Measurements from ENCODE around the gene MSI2.
"Not testable (repeated sequence)": the region's sequence is repeated elsewhere in the genome, so short reads cannot be mapped to it uniquely, and the experiment has no call there.

The MSI2 gene

GRCh38 chr17:57609125-57609877, 353.0 kb downstream of the MSI2 start:
- no peak for FAIRE-seq

DNA sequence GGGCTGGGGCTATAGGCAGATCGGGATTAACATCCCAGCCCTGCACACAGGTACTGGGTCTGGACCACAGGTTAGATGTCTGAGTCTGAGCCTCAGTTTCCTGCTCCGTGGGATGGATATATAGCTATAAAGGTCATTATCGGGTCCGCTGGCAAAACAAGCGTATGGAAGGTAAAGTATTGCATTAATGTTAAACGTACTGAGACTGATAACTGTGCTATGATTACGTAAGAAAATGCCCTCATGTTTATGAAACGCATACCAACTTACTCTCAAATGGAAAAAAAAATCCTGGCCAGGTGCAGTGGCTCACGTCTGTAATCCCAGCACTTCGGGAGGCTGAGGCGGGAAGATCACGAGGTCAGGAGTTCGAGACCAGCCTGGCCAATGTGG, 353.6 kb downstream of the MSI2 start:
- FAIRE-seq, result no peak

- no peak for FAIRE-seq
Measured at GRCh38 chr17:57612202-57613071, 356.1 kb downstream of the MSI2 start.

DNA sequence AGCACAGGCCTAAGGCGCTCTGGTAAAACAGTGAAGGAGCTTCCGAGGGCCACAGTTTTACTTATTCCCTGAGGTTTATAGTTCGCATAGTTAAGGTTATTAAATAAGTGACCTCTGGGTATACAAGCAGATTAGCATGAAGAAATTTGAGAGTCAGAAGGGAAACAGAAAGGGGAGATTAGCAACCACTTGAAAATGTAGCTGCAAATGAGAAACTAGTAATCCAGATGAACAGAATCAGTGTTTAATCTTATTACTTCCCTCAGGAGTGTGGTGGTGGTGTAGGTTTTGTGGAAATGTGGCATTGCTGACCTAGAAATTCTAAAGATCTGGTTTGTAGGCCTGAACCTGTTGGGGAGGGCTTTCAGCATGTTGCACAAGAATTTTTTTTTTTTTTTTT, 358.4 kb downstream of the MSI2 start:
- no peak for FAIRE-seq

GRCh38 chr17:57615836-57616757, 359.8 kb downstream of the MSI2 start:
- no peak for FAIRE-seq

- FAIRE-seq, result no peak
Measured at GRCh38 chr17:57617218-57617617, 360.9 kb downstream of the MSI2 start.

DNA sequence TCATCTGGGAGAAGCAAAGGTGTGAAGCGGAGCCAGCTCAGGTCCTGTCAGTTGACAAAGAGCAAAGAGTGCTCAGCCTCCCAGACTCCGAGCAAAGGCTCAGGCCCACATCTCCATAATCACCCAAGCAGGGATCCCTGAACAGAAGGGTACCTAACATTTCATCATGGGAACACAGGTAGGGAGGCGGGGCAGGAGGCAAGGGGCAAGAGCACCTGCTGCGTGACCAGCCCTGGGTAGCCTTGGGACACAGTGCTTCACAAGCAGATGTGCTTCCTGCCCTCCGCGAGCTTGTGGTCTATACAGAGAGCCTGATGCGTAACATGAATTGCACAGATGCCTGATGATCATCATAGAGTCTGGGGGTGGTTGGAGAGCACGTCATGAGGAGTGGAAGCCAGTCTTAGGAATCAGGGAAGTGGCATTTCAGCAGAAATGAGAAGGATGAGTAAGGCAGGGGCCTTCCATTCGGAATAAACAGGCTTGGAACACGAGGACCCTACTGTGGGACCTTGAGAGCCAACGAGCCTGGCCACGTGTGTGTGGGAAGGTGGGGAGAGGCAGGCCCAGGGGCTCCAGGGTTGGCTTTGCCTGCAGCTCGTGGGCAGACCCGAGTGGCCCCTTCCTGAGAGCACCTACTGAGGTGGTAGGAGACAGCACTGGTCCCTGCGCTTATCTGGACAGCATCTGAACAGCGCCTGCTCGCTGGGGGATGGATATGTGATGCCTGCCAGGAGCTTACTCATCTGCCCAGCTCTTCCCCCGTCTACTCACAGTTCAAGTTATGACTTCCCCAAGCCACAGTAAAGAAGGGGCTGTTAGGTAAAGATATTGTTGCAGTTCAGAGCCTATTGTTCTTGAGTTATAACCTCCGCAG, 363.0 kb downstream of the MSI2 start:
- FAIRE-seq, result no peak

GRCh38 chr17:57620576-57620975, 364.3 kb downstream of the MSI2 start:
- no peak for FAIRE-seq

GRCh38 chr17:57621791-57622190, 365.5 kb downstream of the MSI2 start:
- not testable (repeated sequence) for FAIRE-seq

GRCh38 chr17:57622306-57622682, 366.0 kb downstream of the MSI2 start:
- no peak for FAIRE-seq

DNA sequence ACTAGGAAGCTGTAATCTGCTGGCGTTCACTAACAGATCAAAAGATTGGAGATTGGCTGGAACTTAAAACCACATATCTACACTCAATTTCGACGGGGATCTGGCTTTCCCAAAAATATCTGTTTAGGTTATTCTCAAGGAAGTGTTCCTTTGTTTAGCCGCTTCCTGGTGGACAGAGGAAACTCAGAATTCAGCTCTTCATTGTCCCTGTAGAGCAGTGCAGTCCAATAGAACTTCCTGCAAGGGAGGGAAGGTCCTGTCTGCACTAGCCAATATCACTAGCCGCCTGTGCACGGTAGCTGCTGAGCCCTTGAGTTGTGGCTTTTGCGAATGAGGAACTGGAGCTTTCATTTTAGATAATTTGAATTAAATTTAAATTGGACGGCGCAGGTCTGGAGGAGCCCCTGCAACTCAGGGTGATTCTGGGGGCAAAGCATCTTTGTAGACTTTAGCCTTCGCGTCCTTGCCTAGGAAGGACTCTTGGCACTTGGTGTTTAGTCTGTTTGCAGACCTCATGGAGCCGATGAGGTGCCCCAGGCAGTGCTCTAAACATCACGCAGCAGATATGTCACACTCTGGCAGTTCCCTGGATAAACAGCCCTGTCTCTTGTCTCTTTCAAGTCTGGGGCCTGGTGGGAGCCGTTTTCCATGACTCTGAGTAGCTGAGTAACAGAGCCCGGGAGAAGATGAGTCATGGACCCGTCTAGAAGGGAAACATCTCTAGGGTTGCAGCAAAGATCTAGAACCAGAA, 366.5 kb downstream of the MSI2 start:
- no peak for FAIRE-seq

GRCh38 chr17:57623620-57624019, 367.3 kb downstream of the MSI2 start:
- no peak for FAIRE-seq

- no peak for FAIRE-seq
Measured at GRCh38 chr17:57624386-57624785, 368.1 kb downstream of the MSI2 start.

DNA sequence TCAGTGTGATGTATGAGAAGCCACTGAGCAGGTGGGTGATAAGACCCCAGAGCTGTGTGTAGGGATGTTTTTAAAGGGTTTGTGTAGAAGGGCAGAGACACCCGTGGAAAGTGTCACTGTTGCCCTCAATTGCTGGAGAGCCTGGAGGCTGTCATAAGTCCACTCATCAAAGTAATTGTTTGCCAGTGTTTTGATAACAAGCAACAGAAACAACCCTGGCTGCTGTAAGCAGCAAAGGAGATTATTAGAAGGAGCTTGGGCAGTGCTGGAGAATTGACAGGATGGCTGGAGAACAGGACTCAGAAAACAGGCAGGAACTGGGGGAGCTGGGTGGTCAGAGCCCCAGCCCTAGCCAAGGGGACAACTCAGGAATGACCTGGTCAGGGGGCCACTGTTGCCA, 369.2 kb downstream of the MSI2 start:
- FAIRE-seq, result no peak

DNA sequence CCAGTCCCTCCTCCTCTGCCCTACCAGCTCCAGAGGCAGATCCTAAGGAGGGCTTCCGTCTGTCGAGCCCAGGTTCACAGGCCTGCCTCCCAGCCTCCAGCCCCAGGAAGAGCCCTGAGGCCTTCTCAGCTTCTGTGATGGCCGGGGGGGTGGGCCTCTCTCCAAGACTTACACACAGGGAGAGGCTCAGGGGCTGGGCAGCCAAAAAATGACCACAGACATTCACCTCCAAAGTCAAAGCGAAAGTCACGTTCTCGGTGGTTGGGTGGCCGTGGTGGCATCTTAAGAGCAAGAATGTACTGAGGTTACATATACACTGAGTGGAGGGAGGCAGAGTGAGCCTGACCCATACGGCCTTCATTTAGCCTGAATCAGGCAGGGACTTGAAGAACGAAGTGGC, 369.6 kb downstream of the MSI2 start:
- no peak for FAIRE-seq

DNA sequence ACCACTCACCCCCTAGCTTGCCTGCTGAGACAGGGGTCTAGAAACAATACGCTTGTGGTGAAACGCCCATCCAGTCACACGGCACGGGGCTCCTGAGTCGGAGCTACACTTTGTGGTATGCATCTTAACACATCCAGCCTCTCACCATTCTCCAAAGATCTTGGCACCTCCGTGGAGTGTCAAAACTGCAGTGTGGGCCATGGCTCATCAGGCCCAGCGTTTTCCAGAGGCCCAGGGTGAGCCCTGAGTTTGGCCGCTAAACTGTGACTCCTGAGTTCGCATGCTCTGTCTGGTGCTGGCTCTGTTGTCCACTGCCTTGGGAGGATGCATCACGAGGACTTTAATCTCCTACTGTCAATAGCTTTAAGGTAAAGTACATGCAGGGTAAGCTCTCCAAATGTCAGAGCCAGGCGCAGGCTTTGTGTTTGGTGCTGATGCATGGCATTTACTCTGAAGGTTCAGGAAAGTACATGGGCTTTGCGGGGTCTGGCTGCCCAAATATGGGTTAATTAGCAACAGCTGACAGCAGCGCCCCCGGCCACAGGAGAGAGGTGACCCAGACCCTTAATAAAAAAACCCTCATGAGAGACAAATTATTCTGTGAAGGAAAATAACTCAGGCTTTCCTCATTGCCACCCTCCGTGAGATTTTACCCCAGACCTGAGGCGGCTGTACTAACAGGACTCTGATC, 370.3 kb downstream of the MSI2 start:
- no peak for FAIRE-seq

GRCh38 chr17:57627591-57627990, 371.3 kb downstream of the MSI2 start:
- FAIRE-seq, result no peak

GRCh38 chr17:57628421-57628820, 372.1 kb downstream of the MSI2 start:
- no peak for FAIRE-seq

DNA sequence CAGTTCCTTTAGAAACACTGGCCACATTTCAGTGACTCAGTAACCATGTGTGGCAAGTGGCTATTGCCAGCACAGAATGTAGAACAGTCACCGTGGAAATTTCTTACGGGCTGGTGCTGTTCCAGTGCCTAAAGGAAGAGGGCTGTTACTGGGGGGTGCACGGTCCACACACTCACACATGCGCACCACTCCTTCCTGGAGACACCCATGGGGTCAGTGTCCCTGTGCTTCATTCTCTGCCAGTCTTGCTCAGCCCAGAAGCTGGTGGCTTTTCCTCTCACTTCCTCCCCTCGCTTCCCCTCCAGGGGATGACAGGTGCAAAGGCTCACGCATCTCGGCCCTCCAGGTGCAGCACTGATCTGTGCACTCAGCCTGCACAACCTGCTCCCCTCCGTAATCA, 373.1 kb downstream of the MSI2 start:
- no peak for FAIRE-seq

DNA sequence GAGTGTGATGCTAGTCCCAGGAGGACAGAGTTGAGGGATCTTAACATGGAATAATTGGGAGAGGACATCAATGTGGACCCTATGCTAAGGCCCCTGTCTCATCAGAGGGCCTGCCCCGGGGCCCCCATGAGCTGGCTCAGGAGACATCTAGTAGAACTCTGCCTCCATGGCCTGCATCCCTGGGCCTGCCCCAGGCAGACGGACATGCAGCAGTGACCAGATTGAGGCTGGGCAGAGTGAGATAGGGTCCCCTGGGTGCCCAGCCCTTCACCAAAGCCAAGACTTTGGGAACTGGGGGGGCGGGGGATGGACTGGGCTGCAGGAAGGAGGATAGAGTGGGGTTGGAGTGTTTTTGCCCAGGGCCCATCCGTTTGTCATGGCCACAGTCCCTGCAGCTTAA, 373.6 kb downstream of the MSI2 start:
- FAIRE-seq, result no peak

DNA sequence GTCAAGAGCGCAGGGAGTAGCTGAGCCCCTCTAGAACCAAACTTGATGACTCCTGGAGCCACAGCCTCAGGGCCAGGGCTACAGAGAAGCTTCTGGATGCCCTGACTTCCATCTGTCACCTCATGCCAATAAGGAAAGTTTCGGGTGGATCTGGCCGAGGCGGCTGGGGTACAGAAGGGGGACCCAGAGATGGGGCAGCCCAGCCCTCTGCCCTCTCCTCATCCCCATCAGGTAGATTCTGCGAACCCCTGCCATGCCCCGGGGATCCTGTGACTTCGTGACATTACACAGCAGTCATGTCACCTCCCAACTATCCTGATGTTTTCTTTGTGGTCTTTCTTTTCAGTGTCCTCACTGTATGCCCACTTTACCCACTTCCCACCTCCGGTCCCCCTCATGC, 374.4 kb downstream of the MSI2 start:
- no peak for FAIRE-seq
